Thyroid gland (tissue), 4 donors: Measurements from ENCODE around the gene EPHX1. TPM values are rescaled to one million over a fixed set of nuclear protein-coding genes. Genes with fewer than 3 reads are reported as not detected.

Experiments
- DNase-seq, 2 donors: peaks; one replicate each; pipeline ENCODE4 v3.0.0-alpha.2; 2019
- H3K27ac ChIP-seq, 3 donors: fragments of 200-600 bp; sonication (generic); 1 replicate in 2 of 3; 2 replicates in 1 of 3; pipeline ENCODE4 v1.5.1; 2016 to 2019; ENCODE audit warnings: mild to moderate bottlenecking in 1 of 3, moderate library complexity in 1 of 3
- H3K27me3 ChIP-seq: fragments of 200-600 bp; sonication (generic); one replicate; pipeline ENCODE4 v1.5.1; 2019
- H3K36me3 ChIP-seq, 2 donors: fragments of 200-600 bp; sonication (generic); one replicate each; pipeline ENCODE4 v1.5.1; 2016 to 2019
- H3K4me1 ChIP-seq, 2 donors: fragments of 200-600 bp; sonication (generic); one replicate each; pipeline ENCODE4 v1.5.1; 2017 to 2019
- H3K4me3 ChIP-seq, 3 donors: fragments of 200-600 bp; sonication (generic); replicated peaks in 1 of 3; 1 replicate in 2 of 3; 2 replicates in 1 of 3; pipeline ENCODE4 v1.5.1; 2016; ENCODE audit warnings: mild to moderate bottlenecking in 1 of 3
- H3K9me3 ChIP-seq: fragments of 200-600 bp; sonication (generic); one replicate; pipeline ENCODE4 v1.5.1; 2017
- CTCF ChIP-seq, 6 experiments: fragments of 200-600 bp in 3 of 6; fragments of 450-650 bp in 3 of 6; sonication (generic) in 3 of 6; IDR thresholded peaks; one replicate each; pipeline ENCODE4 v1.5.1; 2016 to 2019; ENCODE audit warnings: antibody characterized with exemption in 6 of 6, mild to moderate bottlenecking in 2 of 6, inconsistent platforms in 1 of 6, moderate library complexity in 1 of 6
- POLR2A ChIP-seq, 2 donors: fragments of 450-650 bp; IDR thresholded peaks; one replicate each; pipeline ENCODE4 v1.6.1; 2017; ENCODE audit warnings: antibody characterized with exemption in 2 of 2, mild to moderate bottlenecking in 2 of 2, moderate library complexity in 1 of 2
- WGBS, 2 donors: methylation state at CpG; one replicate each; pipeline ENCODE4 v1.1.5; 2017; 5-methylcytosine and 5-hydroxymethylcytosine counted together
- intact Hi-C: fragments of 100-400 bp; cut with DNase I; formaldehyde crosslinking; loops from one replicate; pipeline ENCODE4 v1.15.1; 2023
- total RNA-seq, 4 donors: library from RNA; depleted of rRNA; stranded (reverse); fragments of >200 nt; gene quantifications; one replicate each; pipeline ENCODE4 v1.2.3, GENCODE V29; 2016

EPHX1 gene
- total RNA-seq, 4 donors from 2014 or later: 297 to 533 (median 441) TPM

GRCh38 chr1:225843426-225843795, 33.5 kb downstream of the EPHX1 start:
- Histone ChIP-seq H3K4me1 (no peaks in the 10 kb centered on the region), H3K36me3 (peaks cover 48 to 81% of the 10 kb centered on the region in 2 donors), H3K27me3 (no peaks in the 10 kb centered on the region), H3K4me3 (no peak overlapping the region), H3K9me3 (no peaks in the 10 kb centered on the region), H3K27ac (peak overlapping the region in 1 of 3 donors; percentile 31)
- TF ChIP-seq CTCF (IDR thresholded peaks at IDR 0.05) (no peak), POLR2A (IDR thresholded peaks at IDR 0.05) (no peak)
- intact Hi-C loops: loop anchor here (10.0 kb wide), 2 partner anchors 69 to 369 kb away; partner anchors contain the start of gene SRP9
- WGBS, 2 donors: 79 to 94% methylated on average over 6 of the region's 6 CpGs
- DNase-seq: no peak

DNA sequence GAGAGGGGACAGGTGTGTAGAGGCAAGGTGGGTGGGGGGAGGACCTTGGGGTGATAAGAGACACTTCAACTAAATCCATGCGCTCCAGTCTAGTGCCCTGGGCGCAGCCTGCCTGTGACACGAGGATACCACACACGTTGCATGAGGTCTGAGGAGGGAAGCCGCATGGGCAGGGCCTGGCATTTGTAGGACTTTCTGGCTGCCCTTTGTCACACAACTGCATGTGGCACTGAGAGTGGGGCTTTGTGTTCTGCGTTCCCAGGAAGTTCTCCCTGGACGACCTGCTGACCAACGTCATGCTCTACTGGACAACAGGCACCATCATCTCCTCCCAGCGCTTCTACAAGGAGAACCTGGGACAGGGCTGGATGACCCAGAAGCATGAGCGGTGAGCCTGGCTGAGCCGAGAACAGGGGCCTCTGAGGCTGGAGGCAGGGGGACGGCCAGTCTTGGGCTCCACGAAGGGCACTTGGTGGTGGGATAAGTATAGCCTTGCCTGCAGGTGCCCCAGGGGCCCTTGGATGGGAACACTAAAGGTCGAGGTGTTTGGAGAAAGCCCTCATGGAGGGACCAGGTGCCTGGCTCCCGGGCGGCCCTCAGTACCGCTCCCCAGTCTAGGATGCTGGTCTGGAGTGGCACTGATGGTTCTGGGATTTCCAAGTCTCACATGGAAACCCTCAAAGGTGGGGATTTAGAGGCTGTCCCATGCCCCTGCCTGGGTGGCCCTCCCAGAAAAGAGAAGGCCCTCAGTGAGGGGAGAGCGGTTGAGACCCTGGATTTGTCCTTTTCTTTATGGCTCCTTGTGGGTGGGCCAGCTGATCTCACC, 34.5 kb downstream of the EPHX1 start:
- H3K4me1 ChIP-seq: no peaks in the 10 kb centered on the region
- peaks cover 43 to 71% of the 10 kb centered on the region in 2 donors for H3K36me3 ChIP-seq
- WGBS, 2 donors: 76 to 85% methylated on average over 17 to 18 of the region's 18 CpGs
- H3K27ac ChIP-seq: peak overlapping the region in 1 of 3 donors; percentile 31
- no peaks in the 10 kb centered on the region for H3K9me3 ChIP-seq
- intact Hi-C loops: loop anchor here (10.0 kb wide), 2 partner anchors 70 to 370 kb away; partner anchors contain the start of gene SRP9
- no peaks in the 10 kb centered on the region for H3K27me3 ChIP-seq
- DNase-seq: peak; percentile 34 to 43
- H3K4me3 ChIP-seq: no peak overlapping the region
- TF ChIP-seq CTCF (IDR thresholded peaks at IDR 0.05) (no peak), POLR2A (IDR thresholded peaks at IDR 0.05) (no peak)

DNA sequence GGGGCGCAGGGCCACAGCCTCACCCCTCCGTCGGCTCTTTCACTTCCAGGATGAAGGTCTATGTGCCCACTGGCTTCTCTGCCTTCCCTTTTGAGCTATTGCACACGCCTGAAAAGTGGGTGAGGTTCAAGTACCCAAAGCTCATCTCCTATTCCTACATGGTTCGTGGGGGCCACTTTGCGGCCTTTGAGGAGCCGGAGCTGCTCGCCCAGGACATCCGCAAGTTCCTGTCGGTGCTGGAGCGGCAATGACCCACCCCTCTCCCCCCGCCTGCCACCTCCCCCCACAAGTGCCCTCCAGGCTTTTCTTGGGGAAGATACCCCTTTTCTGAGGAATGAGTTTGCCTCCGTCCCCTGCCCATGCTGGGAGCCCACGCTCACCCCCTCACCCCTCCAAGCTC, 35.2 kb downstream of the EPHX1 start:
- Histone ChIP-seq H3K36me3 (peaks cover 36 to 64% of the 10 kb centered on the region in 2 donors), H3K4me3 (no peak overlapping the region), H3K27me3 (no peaks in the 10 kb centered on the region), H3K9me3 (no peaks in the 10 kb centered on the region), H3K27ac (no peak overlapping the region), H3K4me1 (no peaks in the 10 kb centered on the region)
- 92 to 94% methylated on average over 14 of the region's 14 CpGs for WGBS, 2 donors
- intact Hi-C loops: loop anchor here (10.0 kb wide), 2 partner anchors 70 to 370 kb away; partner anchors contain the start of gene SRP9
- no peak for DNase-seq
- TF ChIP-seq POLR2A (IDR thresholded peaks at IDR 0.05) (no peak), CTCF (IDR thresholded peaks at IDR 0.05) (no peak)

- intact Hi-C loops: loop anchor here (10.0 kb wide), 2 partner anchors 71 to 371 kb away; partner anchors contain the start of gene SRP9
- Histone ChIP-seq H3K4me3 (no peak overlapping the region), H3K27ac (no peak overlapping the region), H3K4me1 (no peaks in the 10 kb centered on the region), H3K36me3 (peaks cover 32 to 58% of the 10 kb centered on the region in 2 donors), H3K27me3 (no peaks in the 10 kb centered on the region), H3K9me3 (no peaks in the 10 kb centered on the region)
- WGBS, 2 donors: 82 to 83% methylated on average over 5 to 6 of the region's 13 CpGs
- peak in 4 of 6 experiments; percentile 53 to 64 (median 60) for TF ChIP-seq CTCF (IDR thresholded peaks at IDR 0.05)
- TF ChIP-seq POLR2A (IDR thresholded peaks at IDR 0.05): no peak
- DNase-seq: peak; percentile 74
Observed at GRCh38 chr1:225845571-225846259, 35.8 kb downstream of the EPHX1 start.
